ENCODE measurements around the gene EBPL.

DNA sequence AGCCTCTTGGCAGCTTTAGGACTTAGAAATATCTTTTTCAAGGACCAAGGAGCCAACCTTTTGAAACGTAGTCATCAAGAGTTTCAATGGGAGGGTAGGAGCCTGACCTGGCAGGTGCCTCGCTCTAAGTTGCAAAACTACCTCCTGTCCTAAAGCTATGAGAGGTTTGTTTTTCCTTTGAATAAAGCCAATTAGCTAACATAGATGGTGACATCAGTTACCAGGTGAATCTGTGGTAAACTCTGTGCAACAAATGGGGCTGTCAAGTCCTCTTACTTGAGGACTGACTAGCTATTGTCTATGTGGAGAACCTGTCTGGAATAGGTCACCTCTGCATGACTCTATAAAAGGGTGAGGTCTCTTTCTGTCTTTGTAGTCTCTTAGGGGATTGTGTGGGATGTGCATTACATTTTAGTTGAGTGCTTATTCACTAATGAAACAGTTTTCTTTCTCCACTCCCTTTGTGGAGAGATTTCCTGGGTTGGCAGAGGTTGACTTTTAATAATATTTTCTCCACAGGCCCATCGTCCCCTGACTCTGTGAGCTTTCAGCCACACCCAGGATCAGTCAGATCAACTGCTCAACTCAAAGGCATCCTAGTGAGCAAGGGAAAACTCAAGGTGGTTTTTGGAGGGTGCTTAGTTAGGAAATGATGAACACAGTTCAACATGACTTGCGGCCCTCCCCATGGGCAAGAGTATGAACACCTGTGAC is 53.1 kb downstream of the EBPL start:
- TF ChIP-seq, protein P1, sequence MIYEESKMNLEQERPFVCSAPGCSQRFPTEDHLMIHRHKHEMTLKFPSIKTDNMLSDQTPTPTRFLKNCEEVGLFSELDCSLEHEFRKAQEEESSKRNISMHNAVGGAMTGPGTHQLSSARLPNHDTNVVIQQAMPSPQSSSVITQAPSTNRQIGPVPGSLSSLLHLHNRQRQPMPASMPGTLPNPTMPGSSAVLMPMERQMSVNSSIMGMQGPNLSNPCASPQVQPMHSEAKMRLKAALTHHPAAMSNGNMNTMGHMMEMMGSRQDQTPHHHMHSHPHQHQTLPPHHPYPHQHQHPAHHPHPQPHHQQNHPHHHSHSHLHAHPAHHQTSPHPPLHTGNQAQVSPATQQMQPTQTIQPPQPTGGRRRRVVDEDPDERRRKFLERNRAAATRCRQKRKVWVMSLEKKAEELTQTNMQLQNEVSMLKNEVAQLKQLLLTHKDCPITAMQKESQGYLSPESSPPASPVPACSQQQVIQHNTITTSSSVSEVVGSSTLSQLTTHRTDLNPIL (CRISPR knock-in tag; IDR thresholded peaks at IDR 0.05; ENCODE audit: low read depth): no peak
- TF ChIP-seq ESRRG (CRISPR knock-in tag; IDR thresholded peaks at IDR 0.05) (no peak), RARB (CRISPR knock-in tag; IDR thresholded peaks at IDR 0.05) (no peak), ZFP3 (CRISPR knock-in tag; IDR thresholded peaks at IDR 0.05) (no peak), ARNTL (CRISPR knock-in tag; IDR thresholded peaks at IDR 0.05; ENCODE audit: borderline replicate concordance, low read depth) (no peak), ZNF8 (CRISPR knock-in tag; IDR thresholded peaks at IDR 0.05) (no peak)
- TF ChIP-seq, protein P2, sequence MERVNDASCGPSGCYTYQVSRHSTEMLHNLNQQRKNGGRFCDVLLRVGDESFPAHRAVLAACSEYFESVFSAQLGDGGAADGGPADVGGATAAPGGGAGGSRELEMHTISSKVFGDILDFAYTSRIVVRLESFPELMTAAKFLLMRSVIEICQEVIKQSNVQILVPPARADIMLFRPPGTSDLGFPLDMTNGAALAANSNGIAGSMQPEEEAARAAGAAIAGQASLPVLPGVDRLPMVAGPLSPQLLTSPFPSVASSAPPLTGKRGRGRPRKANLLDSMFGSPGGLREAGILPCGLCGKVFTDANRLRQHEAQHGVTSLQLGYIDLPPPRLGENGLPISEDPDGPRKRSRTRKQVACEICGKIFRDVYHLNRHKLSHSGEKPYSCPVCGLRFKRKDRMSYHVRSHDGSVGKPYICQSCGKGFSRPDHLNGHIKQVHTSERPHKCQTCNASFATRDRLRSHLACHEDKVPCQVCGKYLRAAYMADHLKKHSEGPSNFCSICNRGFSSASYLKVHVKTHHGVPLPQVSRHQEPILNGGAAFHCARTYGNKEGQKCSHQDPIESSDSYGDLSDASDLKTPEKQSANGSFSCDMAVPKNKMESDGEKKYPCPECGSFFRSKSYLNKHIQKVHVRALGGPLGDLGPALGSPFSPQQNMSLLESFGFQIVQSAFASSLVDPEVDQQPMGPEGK (CRISPR knock-in tag; IDR thresholded peaks at IDR 0.05; ENCODE audit: borderline replicate concordance): no peak

Data from SK-N-SH treated with all-trans-retinoic acid at 6 μM for 48 hours (cell line).